HL-60/S4 (cell line): ENCODE measurements around the gene FHL1.

Experiments used
- in situ Hi-C: fragments of 300-500 bp; cut with MboI; formaldehyde crosslinking; loops from 2 replicates; pipeline ENCODE4 v1.14.3; 2022; ENCODE audit warnings: low sequenced_read_pairs

FHL1 gene

GRCh38 chrX:136250191-136251040, 103.1 kb downstream of the FHL1 start:
- in situ Hi-C loops, result loop anchor here (25.0 kb wide), 1 partner anchor 238 kb away; no protein-coding TSS in a partner anchor

GRCh38 chrX:136251041-136251991, 104.0 kb downstream of the FHL1 start, which contains the start of gene MAP7D3:
Gene MAP7D3, minus strand, starts transcription at chrX:136251400. Its CDS starts 42 bp downstream, at chrX:136251358.
- in situ Hi-C loops, result loop anchor here (25.0 kb wide), 1 partner anchor 239 kb away; no protein-coding TSS in a partner anchor

- in situ Hi-C loops, result loop anchor here (25.0 kb wide), 1 partner anchor 243 kb away; no protein-coding TSS in a partner anchor
Observed at GRCh38 chrX:136255541-136255940, 108.2 kb downstream of the FHL1 start.

- in situ Hi-C loops, result loop anchor here (25.0 kb wide), 1 partner anchor 244 kb away; no protein-coding TSS in a partner anchor
Observed at GRCh38 chrX:136256026-136256425, 108.7 kb downstream of the FHL1 start.

GRCh38 chrX:136258951-136259350, 111.6 kb downstream of the FHL1 start:
- in situ Hi-C loops, result loop anchor here (25.0 kb wide), 1 partner anchor 247 kb away; no protein-coding TSS in a partner anchor

- in situ Hi-C loops, result loop anchor here (25.0 kb wide), 1 partner anchor 247 kb away; no protein-coding TSS in a partner anchor
Observed at GRCh38 chrX:136259543-136259942, 112.2 kb downstream of the FHL1 start.

- in situ Hi-C loops, result loop anchor here (25.0 kb wide), 1 partner anchor 248 kb away; no protein-coding TSS in a partner anchor
Observed at GRCh38 chrX:136260776-136261175, 113.4 kb downstream of the FHL1 start.
